Measurements from ENCODE around the gene SPOCK2. TPM values are rescaled to one million over a fixed set of nuclear protein-coding genes. Genes with fewer than 3 reads are reported as not detected.

SPOCK2 gene
- total RNA-seq, 2 donors from 2014 or later: 5.1 to 163 TPM

DNA sequence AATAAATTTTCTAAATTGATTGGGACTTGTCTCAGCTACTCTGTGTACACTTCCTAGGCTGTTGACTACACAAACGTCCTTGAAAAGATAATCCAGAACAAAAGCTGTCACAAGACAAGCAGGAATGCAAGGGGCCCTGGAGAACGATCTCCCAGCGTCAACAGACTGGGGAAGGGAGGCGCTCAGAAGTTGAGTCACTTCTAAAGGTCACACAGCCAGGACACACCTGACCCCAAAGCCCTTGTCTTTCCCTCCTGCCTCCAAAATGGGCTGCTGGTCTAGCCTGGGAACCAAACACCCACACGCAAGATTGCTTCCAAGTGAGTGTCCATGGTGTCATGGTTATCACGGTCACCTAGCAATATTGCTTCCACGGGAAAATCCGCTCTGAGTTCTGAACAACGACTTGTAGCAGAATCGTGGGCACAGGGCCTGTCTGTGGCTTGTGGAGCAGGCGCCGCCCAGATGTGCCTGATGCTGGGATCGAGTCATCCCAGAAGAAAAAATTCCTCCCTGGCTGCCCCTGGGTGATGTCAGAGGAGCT lies 49.8 kb downstream of the SPOCK2 start:
- intact Hi-C loops (cut with DNase I): no loop called here

DNA sequence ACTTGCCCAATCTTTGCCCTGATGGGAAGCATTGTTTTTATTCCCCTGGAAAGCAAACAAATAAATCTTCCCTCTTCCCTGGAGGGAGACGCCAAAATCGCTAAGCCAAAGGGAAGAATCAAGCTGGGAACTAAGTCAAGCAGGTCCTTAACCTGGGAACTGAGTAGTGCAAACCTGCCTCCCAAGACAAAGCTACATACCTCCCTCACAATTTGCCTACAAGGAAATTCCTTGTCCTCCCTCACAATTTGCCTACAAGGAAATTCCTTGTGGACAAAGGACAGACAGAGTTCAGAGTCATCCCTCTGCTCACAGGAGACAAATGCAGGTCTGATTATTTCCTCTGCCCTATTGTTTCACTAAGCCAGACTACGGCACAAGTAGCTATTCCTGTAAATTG lies 50.5 kb downstream of the SPOCK2 start:
- Histone ChIP-seq H3K4me3 (no peak overlapping the region), H3K36me3 (no peaks in the 10 kb centered on the region), H3K9me3 (no peaks in the 10 kb centered on the region), H3K27ac (peak overlapping the region; percentile 15 to 62), H3K27me3 (replicated peaks; ENCODE audit: insufficient read depth) (no peaks in the 10 kb centered on the region), H3K4me1 (replicated peaks) (no peaks in the 10 kb centered on the region)
- intact Hi-C loops (cut with DNase I): no loop called here
- TF ChIP-seq POLR2A (IDR thresholded peaks at IDR 0.05) (no peak), POLR2AphosphoS5 (IDR thresholded peaks at IDR 0.05) (no peak)
- TF ChIP-seq, protein P1, sequence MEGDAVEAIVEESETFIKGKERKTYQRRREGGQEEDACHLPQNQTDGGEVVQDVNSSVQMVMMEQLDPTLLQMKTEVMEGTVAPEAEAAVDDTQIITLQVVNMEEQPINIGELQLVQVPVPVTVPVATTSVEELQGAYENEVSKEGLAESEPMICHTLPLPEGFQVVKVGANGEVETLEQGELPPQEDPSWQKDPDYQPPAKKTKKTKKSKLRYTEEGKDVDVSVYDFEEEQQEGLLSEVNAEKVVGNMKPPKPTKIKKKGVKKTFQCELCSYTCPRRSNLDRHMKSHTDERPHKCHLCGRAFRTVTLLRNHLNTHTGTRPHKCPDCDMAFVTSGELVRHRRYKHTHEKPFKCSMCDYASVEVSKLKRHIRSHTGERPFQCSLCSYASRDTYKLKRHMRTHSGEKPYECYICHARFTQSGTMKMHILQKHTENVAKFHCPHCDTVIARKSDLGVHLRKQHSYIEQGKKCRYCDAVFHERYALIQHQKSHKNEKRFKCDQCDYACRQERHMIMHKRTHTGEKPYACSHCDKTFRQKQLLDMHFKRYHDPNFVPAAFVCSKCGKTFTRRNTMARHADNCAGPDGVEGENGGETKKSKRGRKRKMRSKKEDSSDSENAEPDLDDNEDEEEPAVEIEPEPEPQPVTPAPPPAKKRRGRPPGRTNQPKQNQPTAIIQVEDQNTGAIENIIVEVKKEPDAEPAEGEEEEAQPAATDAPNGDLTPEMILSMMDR (IDR thresholded peaks at IDR 0.05): no peak
- DNase-seq (ENCODE audit: low spot score): no peak
- 53% methylated on average over 3 of the region's 3 CpGs for WGBS

More for the DNA sequence above, 49.8 kb downstream of the SPOCK2 start:
- Histone ChIP-seq H3K4me3 (no peak overlapping the region), H3K36me3 (no peaks in the 10 kb centered on the region), H3K4me1 (replicated peaks) (no peaks in the 10 kb centered on the region), H3K9me3 (no peaks in the 10 kb centered on the region), H3K27ac (peak overlapping the region; percentile 59 to 62), H3K27me3 (replicated peaks; ENCODE audit: insufficient read depth) (no peaks in the 10 kb centered on the region)
- TF ChIP-seq POLR2A (IDR thresholded peaks at IDR 0.05) (no peak), POLR2AphosphoS5 (IDR thresholded peaks at IDR 0.05) (no peak)
- TF ChIP-seq, protein P1 (IDR thresholded peaks at IDR 0.05): no peak
- DNase-seq (ENCODE audit: low spot score): no peak
- 72% methylated on average over 13 of the region's 13 CpGs for WGBS

DNA sequence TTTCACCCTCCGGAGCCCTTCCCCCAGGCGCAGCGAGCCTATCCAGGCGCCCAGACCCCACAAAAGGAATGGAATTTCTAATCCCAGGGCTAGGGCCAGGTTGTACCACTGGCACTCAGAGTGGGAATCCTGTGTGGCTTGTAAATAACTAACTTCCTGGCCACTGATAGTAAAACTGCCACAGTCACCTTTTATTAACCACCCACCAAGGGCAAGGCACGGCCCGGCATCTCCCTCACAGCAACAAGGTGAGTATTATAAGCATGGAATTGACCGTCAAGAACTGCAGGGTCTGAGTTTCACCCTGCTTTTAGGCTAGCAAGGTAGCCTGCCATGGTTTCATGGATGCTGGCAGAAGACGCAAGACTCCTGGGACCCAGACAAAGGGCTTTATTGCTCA lies 51.1 kb downstream of the SPOCK2 start:
- no peaks in the 10 kb centered on the region for H3K36me3 ChIP-seq
- 74% methylated on average over 8 of the region's 8 CpGs for WGBS
- no peaks in the 10 kb centered on the region for H3K27me3 ChIP-seq (replicated peaks; ENCODE audit: insufficient read depth)
- intact Hi-C loops (cut with DNase I): no loop called here
- no peak overlapping the region for H3K4me3 ChIP-seq
- H3K27ac ChIP-seq: peak overlapping the region in 1 of 2 donors; percentile 15
- DNase-seq (ENCODE audit: low spot score): no peak
- TF ChIP-seq POLR2A (IDR thresholded peaks at IDR 0.05) (no peak), POLR2AphosphoS5 (IDR thresholded peaks at IDR 0.05) (no peak)
- TF ChIP-seq, protein P1 (IDR thresholded peaks at IDR 0.05): no peak
- H3K4me1 ChIP-seq (replicated peaks): no peaks in the 10 kb centered on the region
- no peaks in the 10 kb centered on the region for H3K9me3 ChIP-seq

DNA sequence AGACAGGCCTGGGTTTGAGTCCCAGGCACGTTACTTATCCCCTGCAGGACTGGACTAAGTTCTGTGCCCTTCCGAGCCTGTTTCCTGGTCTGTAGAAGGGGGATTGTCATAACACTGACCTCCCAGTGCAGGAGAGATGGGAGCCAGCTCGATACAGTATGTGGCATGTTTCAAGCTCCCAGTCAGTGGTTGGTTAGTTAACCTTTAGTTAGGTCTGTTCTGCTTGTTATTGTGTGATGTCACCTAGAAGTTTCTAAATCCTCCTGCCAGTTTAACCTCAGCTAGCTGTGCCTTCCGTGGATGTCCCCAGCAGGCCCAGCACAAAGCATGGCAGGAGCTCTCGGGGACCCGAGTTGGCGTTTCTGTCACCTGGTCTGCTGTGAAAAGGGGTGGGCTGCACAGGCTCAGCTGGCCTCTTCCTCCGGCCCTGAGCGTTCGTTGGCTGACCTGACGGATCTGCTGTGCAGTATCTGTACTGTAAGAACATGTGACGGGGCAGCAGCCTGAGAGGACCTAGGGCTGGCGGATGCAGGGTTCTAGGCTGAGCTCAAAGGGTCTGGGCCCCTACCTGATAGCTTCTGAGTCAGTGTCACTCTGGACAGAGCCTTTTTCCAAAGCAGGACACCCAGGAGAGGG lies 53.0 kb downstream of the SPOCK2 start:
- no peak for DNase-seq (ENCODE audit: low spot score)
- H3K9me3 ChIP-seq: no peaks in the 10 kb centered on the region
- no peaks in the 10 kb centered on the region for H3K4me1 ChIP-seq (replicated peaks)
- TF ChIP-seq, protein P1 (IDR thresholded peaks at IDR 0.05): no peak
- TF ChIP-seq POLR2A (IDR thresholded peaks at IDR 0.05) (no peak), POLR2AphosphoS5 (IDR thresholded peaks at IDR 0.05) (no peak)
- no peaks in the 10 kb centered on the region for H3K27me3 ChIP-seq (replicated peaks; ENCODE audit: insufficient read depth)
- intact Hi-C loops (cut with DNase I): no loop called here
- H3K27ac ChIP-seq: no peak overlapping the region
- WGBS: 85% methylated on average over 13 of the region's 13 CpGs
- H3K4me3 ChIP-seq: no peak overlapping the region
- no peaks in the 10 kb centered on the region for H3K36me3 ChIP-seq

DNA sequence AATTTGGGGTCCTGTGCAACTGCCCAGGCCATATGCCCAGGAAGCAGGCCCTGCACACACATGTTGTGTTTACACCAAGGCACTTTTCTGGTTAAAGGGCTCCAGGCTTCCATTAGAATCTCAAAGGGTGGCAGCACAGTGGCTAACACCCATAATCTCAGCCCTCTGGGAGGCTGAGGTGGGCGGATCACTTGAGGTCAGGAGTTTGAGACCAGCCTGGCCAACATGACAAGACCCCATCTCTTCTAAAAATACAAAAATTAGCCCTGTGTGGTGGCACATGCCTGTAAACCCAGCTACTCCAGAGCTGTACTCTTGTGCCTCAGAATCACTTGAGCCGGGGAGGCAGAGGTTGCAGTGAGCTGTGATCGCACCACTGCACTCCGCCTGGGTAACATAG lies 53.6 kb downstream of the SPOCK2 start:
- H3K9me3 ChIP-seq: no peaks in the 10 kb centered on the region
- H3K4me1 ChIP-seq (replicated peaks): no peaks in the 10 kb centered on the region
- intact Hi-C loops (cut with DNase I): no loop called here
- 99% methylated on average over 4 of the region's 4 CpGs for WGBS
- H3K36me3 ChIP-seq: no peaks in the 10 kb centered on the region
- no peak for DNase-seq (ENCODE audit: low spot score)
- no peak overlapping the region for H3K4me3 ChIP-seq
- TF ChIP-seq POLR2A (IDR thresholded peaks at IDR 0.05) (no peak), POLR2AphosphoS5 (IDR thresholded peaks at IDR 0.05) (no peak)
- TF ChIP-seq, protein P1 (IDR thresholded peaks at IDR 0.05): no peak
- no peaks in the 10 kb centered on the region for H3K27me3 ChIP-seq (replicated peaks; ENCODE audit: insufficient read depth)
- no peak overlapping the region for H3K27ac ChIP-seq

All from prostate gland (tissue), 2 donors.